IMR-90 (cell line): ENCODE data around the gene PKP4. TPM values are rescaled to one million over a fixed set of nuclear protein-coding genes. Genes with fewer than 3 reads are reported as not detected.

ENCODE experiments used
- ATAC-seq: fragments of 200-7000 bp; cut with Tn5 transposase; 2 replicates; pipeline ENCODE4 v1.9.1; 2020; ENCODE audit warnings: low read depth, mild to moderate bottlenecking, moderate library complexity
- BruUV-seq: library from RNA; stranded (reverse); fragments of 400-500 nt; replicated peaks from 2 replicates; lab custom pipeline; 2021; lab: Mats Ljungman, UMichigan
- CTCF ChIA-PET: fragments of 300-600 bp; formaldehyde crosslinking; extraction: SDS; loops from one replicate; lab custom pipeline; 2021; ENCODE audit warnings: antibody characterized with exemption; lab: Yijun Ruan, JAX
- POLR2A ChIA-PET: fragments of 300-600 bp; sonication (Branson Sonifier 250); formaldehyde crosslinking; loops from one replicate; lab custom pipeline; 2022; ENCODE audit warnings: antibody characterized with exemption; ENCODE audit not compliant: unreplicated experiment; lab: Charles Lee
- DNase-seq: peaks from one replicate; pipeline ENCODE4 v3.0.0; 2013
- H2AFZ ChIP-seq: replicated peaks from 2 replicates; pipeline ENCODE3; 2013; ENCODE audit warnings: low read length, mild to moderate bottlenecking; ENCODE audit not compliant: poor library complexity
- H2AK5ac ChIP-seq: 2 replicates; pipeline ENCODE4 v1.6.1; 2013; ENCODE audit warnings: low read depth, low read length, inconsistent platforms
- H2AK9ac ChIP-seq: replicated peaks from 2 replicates; pipeline ENCODE3; 2013; ENCODE audit warnings: mild to moderate bottlenecking, low read depth, low read length, moderate library complexity; ENCODE audit not compliant: poor library complexity
- H2BK120ac ChIP-seq: 2 replicates; pipeline ENCODE4 v1.6.1; 2013; ENCODE audit warnings: low read depth, low read length, inconsistent platforms
- H2BK15ac ChIP-seq: 3 replicates; pipeline ENCODE4 v1.6.1; 2013; ENCODE audit warnings: low read depth, low read length, inconsistent platforms
- H2BK20ac ChIP-seq: 2 replicates; pipeline ENCODE4 v1.6.1; 2013; ENCODE audit warnings: low read depth, mild to moderate bottlenecking, inconsistent platforms, low read length, moderate library complexity
- H2BK5ac ChIP-seq: 2 replicates; pipeline ENCODE4 v1.6.1; 2013; ENCODE audit warnings: mild to moderate bottlenecking, low read depth, low read length, inconsistent platforms; ENCODE audit not compliant: poor library complexity, severe bottlenecking
- H3K14ac ChIP-seq: replicated peaks from 2 replicates; pipeline ENCODE4 v1.6.1; 2013; ENCODE audit warnings: low read depth, low read length, inconsistent platforms
- H3K18ac ChIP-seq: 2 replicates; pipeline ENCODE4 v1.6.1; 2013; ENCODE audit warnings: low read depth, low read length, control low read depth
- H3K23ac ChIP-seq: 2 replicates; pipeline ENCODE4 v1.6.1; 2013; ENCODE audit warnings: low read depth, low read length, inconsistent platforms
- H3K27ac ChIP-seq: 2 replicates; pipeline ENCODE4 v1.5.1; 2013; ENCODE audit warnings: mild to moderate bottlenecking, control low read depth, low read length; ENCODE audit not compliant: insufficient read depth
- H3K27me3 ChIP-seq: 2 replicates; pipeline ENCODE4 v1.6.1; 2013; ENCODE audit warnings: low read length; ENCODE audit not compliant: control insufficient read depth, insufficient read depth
- H3K36me3 ChIP-seq: 2 replicates; pipeline ENCODE4 v1.6.1; 2013; ENCODE audit warnings: low read length, mixed read lengths; ENCODE audit not compliant: control insufficient read depth, insufficient read depth
- H3K4ac ChIP-seq: 2 replicates; pipeline ENCODE4 v1.6.1; 2013; ENCODE audit warnings: low read depth, low read length, inconsistent platforms
- H3K4me1 ChIP-seq: 2 replicates; pipeline ENCODE4 v1.6.1; 2013; ENCODE audit warnings: low read length, mixed read lengths; ENCODE audit not compliant: control insufficient read depth, insufficient read depth
- H3K4me2 ChIP-seq: 2 replicates; pipeline ENCODE4 v1.6.1; 2013; ENCODE audit warnings: low read depth, mild to moderate bottlenecking, control low read depth, low read length, moderate library complexity
- H3K4me3 ChIP-seq: 2 replicates; pipeline ENCODE4 v1.5.1; 2013; ENCODE audit warnings: low read depth, mild to moderate bottlenecking, control low read depth, low read length, moderate library complexity; ENCODE audit not compliant: insufficient read depth
- H3K56ac ChIP-seq: 2 replicates; pipeline ENCODE4 v1.6.1; 2013; ENCODE audit warnings: low read length, inconsistent platforms; ENCODE audit not compliant: insufficient read depth; ENCODE audit errors: extremely low read depth
- H3K79me1 ChIP-seq, 2 experiments: 2 replicates each; pipeline ENCODE4 v1.6.1; 2013; ENCODE audit warnings: low read length in 2 of 2, inconsistent platforms in 1 of 2, low read depth in 1 of 2
- H3K9ac ChIP-seq: 2 replicates; pipeline ENCODE4 v1.6.1; 2013; ENCODE audit warnings: low read depth, low read length, control low read depth
- H3K9me1 ChIP-seq: 2 replicates; pipeline ENCODE4 v1.6.1; 2013; ENCODE audit warnings: low read length, inconsistent platforms; ENCODE audit not compliant: insufficient read depth
- H3K9me3 ChIP-seq: 2 replicates; pipeline ENCODE4 v1.6.1; 2013; ENCODE audit warnings: low read length; ENCODE audit not compliant: control insufficient read depth, insufficient read depth
- H4K20me1 ChIP-seq: 2 replicates; pipeline ENCODE4 v1.6.1; 2013; ENCODE audit warnings: low read length, inconsistent platforms; ENCODE audit not compliant: insufficient read depth
- H4K5ac ChIP-seq: 2 replicates; pipeline ENCODE4 v1.6.1; 2013; ENCODE audit warnings: mild to moderate bottlenecking, low read depth, low read length, control low read depth
- H4K8ac ChIP-seq, 2 experiments: 2 replicates each; pipeline ENCODE4 v1.6.1; 2013; ENCODE audit warnings: low read depth in 2 of 2, low read length in 2 of 2, control low read depth in 1 of 2, inconsistent platforms in 1 of 2
- H4K91ac ChIP-seq: 2 replicates; pipeline ENCODE4 v1.6.1; 2013; ENCODE audit warnings: low read depth, low read length, inconsistent platforms; ENCODE audit not compliant: insufficient read depth
- CEBPB ChIP-seq: IDR thresholded peaks from 2 replicates; pipeline ENCODE4 v1.6.1; 2012; ENCODE audit warnings: low read depth, low read length, improper control_type of control experiment
- CHD1 ChIP-seq: IDR thresholded peaks from 2 replicates; pipeline ENCODE4 v1.6.1; 2012; ENCODE audit warnings: low read depth, low read length, improper control_type of control experiment
- CTCF ChIP-seq: conservative IDR thresholded peaks from 2 replicates; pipeline ENCODE4 v1.5.1; 2012; ENCODE audit warnings: mild to moderate bottlenecking, low read depth, low read length, improper control_type of control experiment
- ELK1 ChIP-seq: fragments of 150-350 bp; IDR thresholded peaks from 2 replicates; pipeline ENCODE4 v1.6.1; 2016; ENCODE audit warnings: low read depth, mild to moderate bottlenecking, low read length, moderate library complexity, borderline replicate concordance
- FOS ChIP-seq: fragments of 150-350 bp; IDR thresholded peaks from 2 replicates; pipeline ENCODE4 v1.6.1; 2016; ENCODE audit warnings: low read depth, low read length
- MAFK ChIP-seq: IDR thresholded peaks from 2 replicates; pipeline ENCODE4 v1.6.1; 2012; ENCODE audit warnings: low read depth, low read length, improper control_type of control experiment
- MAZ ChIP-seq: IDR thresholded peaks from 2 replicates; pipeline ENCODE4 v1.6.1; 2012; ENCODE audit warnings: low read depth, mild to moderate bottlenecking, low read length, improper control_type of control experiment, moderate library complexity, borderline replicate concordance
- RAD21 ChIP-seq: IDR thresholded peaks from 2 replicates; pipeline ENCODE4 v1.6.1; 2012; ENCODE audit warnings: low read length, improper control_type of control experiment
- RCOR1 ChIP-seq: IDR thresholded peaks from 2 replicates; pipeline ENCODE4 v1.6.1; 2012; ENCODE audit warnings: mild to moderate bottlenecking, low read length, improper control_type of control experiment; ENCODE audit not compliant: insufficient replicate concordance
- RFX5 ChIP-seq: IDR thresholded peaks from 2 replicates; pipeline ENCODE4 v1.8.0; 2012; ENCODE audit warnings: low read depth, mild to moderate bottlenecking, low read length, moderate library complexity
- SMC3 ChIP-seq: fragments of 150-350 bp; IDR thresholded peaks from 2 replicates; pipeline ENCODE4 v1.6.1; 2016; ENCODE audit warnings: low read depth, mild to moderate bottlenecking, antibody characterized with exemption, low read length, moderate library complexity
- WGBS, 2 experiments: methylation state at CpG; one replicate each; pipeline versions ENCODE4 v1.1.5 to v1.1.7; 2013; ENCODE audit warnings: missing lambda C conversion rate in 2 of 2; ENCODE audit not compliant: insufficient read length in 1 of 2; ENCODE audit errors: extremely low coverage in 2 of 2; 5-methylcytosine and 5-hydroxymethylcytosine counted together
- dilution Hi-C: fragments of 300-500 bp; cut with HindIII; formaldehyde crosslinking; loops from one replicate; pipeline ENCODE4 v1.14.3; 2018; ENCODE audit warnings: low sequenced_read_pairs; ENCODE audit not compliant: unreplicated experiment
- in situ Hi-C: fragments of 300-500 bp; cut with MboI; formaldehyde crosslinking; loops from 3 replicates; pipeline ENCODE4 v1.14.3; 2019; ENCODE audit warnings: low sequenced_read_pairs, inconsistent platforms, mixed read lengths
- intact Hi-C: fragments of 100-400 bp; cut with micrococcal nuclease; formaldehyde crosslinking; loops from 2 replicates; pipeline ENCODE4 v1.10.0; 2022
- polyA plus RNA-seq, 3 experiments: library from polyadenylated mRNA; depleted of rRNA; stranded (reverse); fragments of >200 nt; gene quantifications; 2 replicates each; pipeline ENCODE4 v1.2.3, GENCODE V29; 2012; ENCODE audit warnings: low replicate concordance in 1 of 3
- total RNA-seq: library from RNA; depleted of rRNA; stranded (reverse); fragments of >200 nt; gene quantifications from 2 replicates; pipeline ENCODE4 v1.2.3, GENCODE V29; 2012

The PKP4 gene
- total and polyA plus RNA-seq, 2 of the 4 experiments (the other 2 are of a cell fraction): 20.1 to 37.8 TPM

- no peak for TF ChIP-seq RFX5
These were observed 32.8 kb downstream of the PKP4 start (continued) for GRCh38 chr2:158489366-158490112.

- TF ChIP-seq ELK1 (no peak), SMC3 (no peak), FOS (no peak), MAFK (no peak), RAD21 (no peak), RFX5 (no peak), MAZ (no peak), CTCF (no peak), RCOR1 (no peak), CHD1 (no peak), CEBPB (no peak)
- no peak overlapping the region for H2AFZ ChIP-seq
- H3K79me1 ChIP-seq: peaks cover 27 to 43% of the 10 kb centered on the region in 2 experiments
- H2AK9ac ChIP-seq: no peak overlapping the region
- H2BK20ac ChIP-seq: no peak overlapping the region
- H3K4me2 ChIP-seq: no peak overlapping the region
- no peak for DNase-seq
- ChIA-PET CTCF (interaction anchor here (1.3 kb wide), 1 partner anchor 8 kb away, joined by 3 read pairs; no protein-coding TSS in a partner anchor), POLR2A (no interaction called here)
- H3K56ac ChIP-seq: no peak overlapping the region
- no peak overlapping the region for H3K18ac ChIP-seq
- no TSS peak for BruUV-seq
- no peak overlapping the region for H3K9ac ChIP-seq
- no peaks in the 10 kb centered on the region for H3K27me3 ChIP-seq
- no peaks in the 10 kb centered on the region for H3K36me3 ChIP-seq
- H3K4me1 ChIP-seq: peaks cover 10% of the 10 kb centered on the region
- H3K4me3 ChIP-seq: no peak overlapping the region
- H3K14ac ChIP-seq: no peak overlapping the region
- H4K5ac ChIP-seq: no peak overlapping the region
- H2AK5ac ChIP-seq: no peak overlapping the region
- H4K20me1 ChIP-seq: peaks cover 10% of the 10 kb centered on the region; the same call in 1 of the 2 replicates
- H4K8ac ChIP-seq: no peak overlapping the region
- H2BK120ac ChIP-seq: no peak overlapping the region
- no peak overlapping the region for H2BK15ac ChIP-seq
- no peak overlapping the region for H3K4ac ChIP-seq
- no peaks in the 10 kb centered on the region for H3K9me3 ChIP-seq
- H3K27ac ChIP-seq: no peak overlapping the region
- no CpG with 5 or more reads among the region's 4 CpGs for WGBS, 2 experiments
- no peak overlapping the region for H4K91ac ChIP-seq
- H3K9me1 ChIP-seq: peaks cover 11% of the 10 kb centered on the region
- dilution Hi-C loops: no loop called here
- intact Hi-C loops: no loop called here
- no peak for ATAC-seq
- no peak overlapping the region for H3K23ac ChIP-seq
- in situ Hi-C loops: no loop called here
- no peak overlapping the region for H2BK5ac ChIP-seq
These were observed 34.3 kb downstream of the PKP4 start for GRCh38 chr2:158491072-158491471.
